PFSK-1 (cell line): ENCODE data around the gene APBA2.

Source experiments
- FOXP2 ChIP-seq: optimal IDR thresholded peaks from 2 replicates; pipeline ENCODE3; 2011; ENCODE audit warnings: borderline replicate concordance, control low read depth, inconsistent platforms; ENCODE audit not compliant: insufficient read depth; ENCODE audit errors: extremely low read length, extremely low read depth
- POLR2AphosphoS5 ChIP-seq: IDR thresholded peaks from 2 replicates; pipeline ENCODE4 v1.6.1; 2012; ENCODE audit warnings: low read depth, mild to moderate bottlenecking, control low read depth, low read length, moderate library complexity
- SIN3A ChIP-seq: IDR thresholded peaks from 2 replicates; pipeline ENCODE4 v1.6.1; 2012; ENCODE audit warnings: mild to moderate bottlenecking, low read length, moderate library complexity, borderline replicate concordance; ENCODE audit not compliant: insufficient read depth

DNA sequence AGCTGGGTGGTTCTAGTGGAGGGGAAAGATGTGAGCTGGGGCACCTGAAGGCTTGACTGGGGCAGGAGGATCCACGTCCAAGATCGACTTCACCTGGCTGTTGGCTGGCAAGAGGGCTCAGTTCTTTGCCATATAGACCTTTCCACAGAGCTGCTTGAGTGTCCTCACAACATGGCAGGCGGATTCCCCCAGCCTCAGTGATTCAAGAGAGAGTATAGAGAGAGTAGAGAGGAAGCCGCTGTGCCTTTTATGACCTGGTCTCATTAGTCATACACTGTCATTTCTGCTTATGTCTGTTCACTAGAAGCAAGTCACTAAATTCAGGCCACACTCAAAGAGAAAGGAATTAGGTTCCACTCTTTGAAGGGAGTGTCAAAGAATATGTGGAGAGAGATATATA is 101.6 kb downstream of the APBA2 start:
- no peak for TF ChIP-seq FOXP2
- TF ChIP-seq POLR2AphosphoS5, result no peak
- TF ChIP-seq SIN3A, result no peak
